ENCODE data around the gene PKN2. TPM values are rescaled to one million over a fixed set of nuclear protein-coding genes. Genes with fewer than 3 reads are reported as not detected.
"Not testable (repeated sequence)": the region's sequence is repeated elsewhere in the genome, so short reads cannot be mapped to it uniquely, and the experiment has no call there.

PKN2 gene
- polyA plus RNA-seq, 3 donors from 2014 or later, result 4.0 to 6.9 (median 5.4) TPM

- peak overlapping the region in 3 of 6 donors; percentile 0 to 24 (median 13) for H3K27ac Mint-ChIP-seq
- H3K4me1 Mint-ChIP-seq, result peaks cover 2 to 10% of the 10 kb centered on the region in 2 donors
- H3K4me3 Mint-ChIP-seq, result no peak overlapping the region
- peaks cover 0 to 1% (median 0%) of the 10 kb centered on the region in 3 donors for H3K27me3 Mint-ChIP-seq (ENCODE audit: low read depth in 3 of 3)
- H3K9me3 Mint-ChIP-seq, result peaks cover 0 to 2% (median 0%) of the 10 kb centered on the region in 6 donors
- DNase-seq, result no peak
- peaks cover 13 to 23% (median 23%) of the 10 kb centered on the region in 3 donors for H3K36me3 Mint-ChIP-seq
Measured at GRCh38 chr1:88799491-88799890, 115.4 kb downstream of the PKN2 start.

- peaks cover 0 to 2% (median 0%) of the 10 kb centered on the region in 6 donors for H3K9me3 Mint-ChIP-seq
- peak overlapping the region in 2 of 6 donors; percentile 0 to 15 for H3K27ac Mint-ChIP-seq
- H3K27me3 Mint-ChIP-seq (ENCODE audit: low read depth in 3 of 3), result no peaks in the 10 kb centered on the region
- H3K4me3 Mint-ChIP-seq, result no peak overlapping the region
- H3K4me1 Mint-ChIP-seq, result peaks cover 2 to 10% of the 10 kb centered on the region in 2 donors
- H3K36me3 Mint-ChIP-seq, result peaks cover 13 to 24% (median 23%) of the 10 kb centered on the region in 3 donors
- DNase-seq, result peak; percentile 12 to 30 (median 27)
Measured at GRCh38 chr1:88800382-88801051, 116.4 kb downstream of the PKN2 start.

DNA sequence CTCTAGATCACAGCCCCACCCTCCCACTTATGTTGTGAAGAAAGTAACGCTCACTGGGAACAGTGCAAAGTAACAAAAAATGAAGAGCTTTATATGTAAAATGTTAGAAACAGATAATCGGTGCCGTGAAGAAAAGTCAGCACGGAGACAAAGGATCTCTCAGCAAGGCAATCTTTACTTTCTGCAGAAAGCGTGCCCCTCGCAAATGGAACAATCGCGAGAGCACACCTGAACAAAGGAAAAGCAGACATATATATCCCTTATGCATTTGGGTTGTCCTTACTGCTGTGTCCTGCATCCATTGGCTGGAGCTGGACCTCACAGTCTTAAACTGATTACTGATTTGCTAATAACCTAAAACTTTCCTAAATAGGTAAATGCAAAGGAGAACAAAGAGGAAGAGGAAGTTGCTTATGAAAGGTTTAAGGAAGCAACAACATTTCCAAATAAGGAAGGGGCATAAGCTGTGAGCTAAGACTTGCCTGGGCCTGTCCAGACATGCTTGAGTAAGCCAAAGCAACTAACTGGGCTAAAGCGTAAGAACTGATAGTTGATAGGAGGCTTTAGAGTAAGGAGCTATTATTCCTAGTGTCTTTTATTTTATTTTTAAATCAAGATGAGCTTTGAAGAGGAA, 117.6 kb downstream of the PKN2 start:
- Mint-ChIP-seq H3K4me1 (peaks cover 2 to 10% of the 10 kb centered on the region in 2 donors), H3K36me3 (peaks cover 13 to 32% (median 29%) of the 10 kb centered on the region in 3 donors), H3K4me3 (no peak overlapping the region), H3K27ac (peak overlapping the region in 1 of 6 donors; percentile 36), H3K9me3 (peaks cover 0 to 2% (median 0%) of the 10 kb centered on the region in 6 donors), H3K27me3 (ENCODE audit: low read depth in 3 of 3) (no peaks in the 10 kb centered on the region)
- no peak for DNase-seq

GRCh38 chr1:88802404-88802803, 118.3 kb downstream of the PKN2 start:
- no peak overlapping the region for H3K27ac Mint-ChIP-seq
- H3K4me1 Mint-ChIP-seq, result peaks cover 2 to 10% of the 10 kb centered on the region in 2 donors
- H3K36me3 Mint-ChIP-seq, result peaks cover 13 to 33% (median 31%) of the 10 kb centered on the region in 3 donors
- no peak for DNase-seq
- H3K27me3 Mint-ChIP-seq (ENCODE audit: low read depth in 3 of 3), result no peaks in the 10 kb centered on the region
- peaks cover 0 to 2% (median 0%) of the 10 kb centered on the region in 6 donors for H3K9me3 Mint-ChIP-seq
- no peak overlapping the region for H3K4me3 Mint-ChIP-seq

DNA sequence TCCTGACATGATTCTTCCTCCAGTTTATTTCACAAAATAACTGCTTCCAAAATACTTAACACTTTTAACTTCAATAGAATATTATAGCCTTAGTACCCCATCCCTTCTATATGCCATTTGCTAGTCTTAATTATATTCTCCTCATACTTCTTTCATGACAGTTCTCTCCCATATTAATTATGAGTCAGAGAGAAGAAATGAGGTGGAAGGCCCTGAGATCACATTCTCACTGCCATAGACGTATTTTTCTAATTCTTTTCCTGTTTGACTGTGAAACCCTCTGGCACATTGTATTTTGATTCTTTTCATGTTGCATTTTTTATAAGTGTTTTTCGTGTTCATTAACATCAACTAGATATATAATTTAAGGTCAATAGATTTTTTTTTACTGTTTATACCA, 118.9 kb downstream of the PKN2 start:
- H3K27me3 Mint-ChIP-seq (ENCODE audit: low read depth in 3 of 3), result no peaks in the 10 kb centered on the region
- no peak overlapping the region for H3K27ac Mint-ChIP-seq
- H3K4me1 Mint-ChIP-seq, result peaks cover 2 to 10% of the 10 kb centered on the region in 2 donors
- no peak overlapping the region for H3K4me3 Mint-ChIP-seq
- H3K36me3 Mint-ChIP-seq, result peaks cover 10 to 34% (median 29%) of the 10 kb centered on the region in 3 donors
- no peak for DNase-seq
- peaks cover 0 to 2% (median 0%) of the 10 kb centered on the region in 6 donors for H3K9me3 Mint-ChIP-seq

DNA sequence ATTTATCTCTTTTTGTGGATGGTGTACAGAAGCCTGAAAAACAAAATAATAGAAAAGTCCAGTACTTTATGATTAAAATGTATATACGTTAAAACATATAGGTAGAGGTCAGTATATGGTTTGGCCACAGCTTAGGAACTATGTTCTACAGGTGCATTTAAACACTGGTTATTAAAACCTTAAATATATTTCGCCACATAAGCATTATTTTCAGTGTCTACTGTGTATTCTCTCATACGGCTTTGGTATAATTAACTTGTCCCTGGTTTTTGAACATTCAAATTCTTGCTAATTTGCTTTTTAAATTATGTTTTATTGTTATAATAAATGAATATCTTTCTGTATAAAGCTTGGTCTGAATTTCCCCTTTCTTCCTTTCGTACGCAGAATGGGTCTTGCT, 119.4 kb downstream of the PKN2 start:
- DNase-seq, result no peak
- H3K27ac Mint-ChIP-seq, result no peak overlapping the region
- H3K4me1 Mint-ChIP-seq, result peaks cover 2 to 10% of the 10 kb centered on the region in 2 donors
- H3K36me3 Mint-ChIP-seq, result peaks cover 10 to 34% (median 29%) of the 10 kb centered on the region in 3 donors
- H3K4me3 Mint-ChIP-seq, result no peak overlapping the region
- H3K9me3 Mint-ChIP-seq, result peaks cover 0 to 2% (median 0%) of the 10 kb centered on the region in 6 donors
- no peaks in the 10 kb centered on the region for H3K27me3 Mint-ChIP-seq (ENCODE audit: low read depth in 3 of 3)

- Mint-ChIP-seq H3K4me3 (no peak overlapping the region), H3K9me3 (no peaks in the 10 kb centered on the region), H3K27me3 (ENCODE audit: low read depth in 3 of 3) (peaks cover 0 to 2% (median 1%) of the 10 kb centered on the region in 3 donors), H3K27ac (no peak overlapping the region), H3K4me1 (no peaks in the 10 kb centered on the region), H3K36me3 (peaks cover 15 to 39% (median 18%) of the 10 kb centered on the region in 3 donors)
- DNase-seq, result no peak
Measured at GRCh38 chr1:88812366-88812765, 128.3 kb downstream of the PKN2 start.

- DNase-seq, result no peak
- Mint-ChIP-seq H3K9me3 (no peaks in the 10 kb centered on the region), H3K4me3 (no peak overlapping the region), H3K27ac (no peak overlapping the region), H3K36me3 (peaks cover 16 to 42% (median 23%) of the 10 kb centered on the region in 3 donors), H3K27me3 (ENCODE audit: low read depth in 3 of 3) (peaks cover 0 to 2% (median 1%) of the 10 kb centered on the region in 3 donors), H3K4me1 (no peaks in the 10 kb centered on the region)
Measured at GRCh38 chr1:88813471-88813870, 129.4 kb downstream of the PKN2 start.

- H3K4me1 Mint-ChIP-seq; H3K4me3 Mint-ChIP-seq; H3K9me3 Mint-ChIP-seq; H3K27ac Mint-ChIP-seq; DNase-seq; H3K27me3 Mint-ChIP-seq (ENCODE audit: low read depth in 3 of 3): not testable (repeated sequence)
- H3K36me3 Mint-ChIP-seq, result peaks cover 17 to 33% (median 32%) of the 10 kb centered on the region in 3 donors
Measured at GRCh38 chr1:88819642-88820041, 135.6 kb downstream of the PKN2 start.

- Mint-ChIP-seq H3K27ac (no peak overlapping the region), H3K9me3 (no peaks in the 10 kb centered on the region), H3K4me1 (no peaks in the 10 kb centered on the region), H3K27me3 (ENCODE audit: low read depth in 3 of 3) (peaks cover 0 to 4% (median 0%) of the 10 kb centered on the region in 3 donors), H3K4me3 (no peak overlapping the region), H3K36me3 (peaks cover 16 to 19% (median 18%) of the 10 kb centered on the region in 3 donors)
- no peak for DNase-seq
Measured at GRCh38 chr1:88825721-88826120, 141.6 kb downstream of the PKN2 start.

GRCh38 chr1:88847643-88848042, 163.6 kb downstream of the PKN2 start:
- H3K27me3 Mint-ChIP-seq (ENCODE audit: low read depth in 3 of 3), result peaks cover 0 to 3% (median 3%) of the 10 kb centered on the region in 3 donors
- no peaks in the 10 kb centered on the region for H3K9me3 Mint-ChIP-seq
- no peak overlapping the region for H3K27ac Mint-ChIP-seq
- H3K36me3 Mint-ChIP-seq, result peaks cover 0 to 14% (median 0%) of the 10 kb centered on the region in 3 donors
- no peaks in the 10 kb centered on the region for H3K4me1 Mint-ChIP-seq
- no peak for DNase-seq
- no peak overlapping the region for H3K4me3 Mint-ChIP-seq

GRCh38 chr1:88851303-88852063, 167.4 kb downstream of the PKN2 start:
- H3K27ac Mint-ChIP-seq, result peak overlapping the region in 2 of 6 donors; percentile 53 to 62
- H3K4me1 Mint-ChIP-seq, result peaks cover 4 to 5% of the 10 kb centered on the region in 2 donors
- H3K9me3 Mint-ChIP-seq, result no peaks in the 10 kb centered on the region
- peaks cover 3 to 22% (median 3%) of the 10 kb centered on the region in 3 donors for H3K36me3 Mint-ChIP-seq
- DNase-seq, result no peak
- peaks cover 2 to 3% (median 3%) of the 10 kb centered on the region in 3 donors for H3K27me3 Mint-ChIP-seq (ENCODE audit: low read depth in 3 of 3)
- no peak overlapping the region for H3K4me3 Mint-ChIP-seq

- peaks cover 0 to 3% (median 2%) of the 10 kb centered on the region in 3 donors for H3K27me3 Mint-ChIP-seq (ENCODE audit: low read depth in 3 of 3)
- peak overlapping the region in 4 of 6 donors; percentile 1 to 76 (median 20) for H3K27ac Mint-ChIP-seq
- peak overlapping the region in 2 of 5 donors; percentile 33 to 47 for H3K4me3 Mint-ChIP-seq
- peaks cover 43 to 69% of the 10 kb centered on the region in 2 donors for H3K4me1 Mint-ChIP-seq
- H3K36me3 Mint-ChIP-seq, result peaks cover 0 to 6% (median 4%) of the 10 kb centered on the region in 3 donors
- DNase-seq, result no peak
- no peaks in the 10 kb centered on the region for H3K9me3 Mint-ChIP-seq
Measured at GRCh38 chr1:88867743-88868521, 183.9 kb downstream of the PKN2 start.

All from immature natural killer cell (primary cell).